ENCODE data around the gene TMEM44.
A peak's percentile ranks its signal among the peaks of the same experiment; 100 is the strongest.

TMEM44 gene

GRCh38 chr3:194575484-194576210 is 57.6 kb downstream of the TMEM44 start:
- no peak for DNase-seq

GRCh38 chr3:194574639-194575483 is 58.4 kb downstream of the TMEM44 start:
- DNase-seq, result no peak

GRCh38 chr3:194573680-194574437 is 59.4 kb downstream of the TMEM44 start:
- peak; percentile 41 for DNase-seq

- DNase-seq, result no peak
Measured at GRCh38 chr3:194572944-194573491, 60.2 kb downstream of the TMEM44 start.

GRCh38 chr3:194572143-194572789 is 61.0 kb downstream of the TMEM44 start:
- DNase-seq, result no peak

GRCh38 chr3:194571491-194572142 is 61.6 kb downstream of the TMEM44 start:
- DNase-seq, result no peak

DNA sequence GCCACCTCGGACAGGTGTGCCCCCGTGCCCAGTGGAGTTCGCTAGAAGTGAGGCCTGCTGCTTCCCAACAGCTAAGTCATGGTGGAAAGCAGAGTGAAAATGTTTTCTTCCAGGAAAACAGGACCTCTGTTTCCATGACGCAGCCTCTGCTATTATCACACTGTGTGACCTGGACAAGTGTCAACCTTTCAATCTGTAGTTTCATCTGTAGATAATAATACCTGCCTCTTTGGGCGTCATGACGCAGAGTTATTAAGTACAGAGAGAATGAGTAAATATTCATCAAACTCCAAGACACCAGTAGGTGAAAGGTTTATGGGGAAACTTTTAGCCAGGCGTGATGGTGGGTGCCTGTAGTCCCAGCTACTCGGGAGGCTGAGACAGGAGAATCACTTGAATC is 62.3 kb downstream of the TMEM44 start:
- no peak for DNase-seq

DNA sequence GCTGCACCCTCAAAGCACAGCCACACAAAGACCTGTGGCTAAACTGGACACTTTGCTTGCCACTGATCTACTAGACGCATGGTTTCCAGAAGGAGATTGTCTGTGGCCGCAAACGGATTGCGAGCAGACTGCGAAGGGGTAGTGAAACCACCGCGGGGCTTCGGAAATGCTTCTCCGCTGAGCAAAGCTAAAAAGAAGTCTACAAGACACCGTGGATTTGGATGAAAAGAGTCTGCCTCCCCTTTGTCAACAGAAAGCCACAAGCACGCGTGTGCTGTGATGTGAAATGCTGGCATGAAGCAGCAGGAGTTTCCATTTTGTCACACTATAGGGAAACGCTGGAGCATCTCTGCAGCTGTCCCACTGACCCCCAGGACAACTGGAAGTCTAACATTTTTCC is 63.0 kb downstream of the TMEM44 start:
- no peak for DNase-seq

DNA sequence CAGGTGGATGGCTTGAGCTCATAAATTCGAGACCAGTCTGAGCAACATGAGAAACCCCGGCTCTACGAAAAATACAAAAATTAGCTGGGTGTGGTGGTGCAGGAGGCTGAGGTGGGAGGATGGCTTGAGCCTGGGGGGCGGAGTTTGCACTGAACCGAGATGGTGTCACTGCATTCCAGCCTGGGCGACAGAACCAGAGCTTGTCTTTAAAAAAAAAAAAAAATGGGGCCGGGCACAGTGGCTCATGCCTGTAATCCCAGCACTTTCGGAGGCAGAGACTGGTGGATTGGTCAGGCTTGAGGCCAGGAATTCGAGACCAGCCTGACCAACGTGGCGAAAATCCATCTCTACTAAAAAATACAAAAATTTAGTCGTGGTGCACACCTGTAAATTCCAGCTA is 64.0 kb downstream of the TMEM44 start:
- no peak for DNase-seq

- no peak for DNase-seq
Measured at GRCh38 chr3:194565597-194566190, 67.5 kb downstream of the TMEM44 start.

- no peak for DNase-seq
Measured at GRCh38 chr3:194562986-194563385, 70.2 kb downstream of the TMEM44 start.

DNA sequence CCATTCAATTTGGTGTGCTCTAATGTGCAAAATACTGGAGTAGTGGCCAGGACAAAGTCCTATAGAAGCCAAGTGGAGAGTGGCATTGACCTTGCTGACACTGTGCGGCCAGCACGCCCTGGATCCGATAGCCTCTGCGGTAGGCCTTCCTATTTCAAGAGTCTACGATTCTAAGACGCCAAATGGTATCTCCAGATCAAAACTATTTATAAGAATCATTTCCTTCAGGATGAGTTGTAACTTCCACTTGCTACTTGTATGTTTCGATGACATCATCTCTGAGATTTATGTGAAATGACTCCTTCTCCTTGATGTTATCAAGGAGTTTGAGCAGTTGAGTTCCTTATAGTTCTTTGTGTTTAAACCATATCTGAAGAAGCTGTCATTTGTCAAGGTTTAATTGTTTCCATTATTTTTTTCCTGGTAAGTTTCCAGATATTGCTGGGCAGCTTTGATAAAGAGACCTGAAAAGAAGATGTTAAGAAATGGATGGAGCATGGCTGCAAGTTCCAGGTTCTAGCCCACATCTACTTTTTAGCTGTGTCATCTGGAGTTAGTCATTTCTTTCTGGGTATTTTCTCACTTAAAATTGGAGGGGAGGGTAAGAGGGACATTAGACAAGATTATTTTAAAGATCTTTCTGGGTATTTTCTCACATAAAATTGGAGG is 71.8 kb downstream of the TMEM44 start:
- DNase-seq, result no peak

DNA sequence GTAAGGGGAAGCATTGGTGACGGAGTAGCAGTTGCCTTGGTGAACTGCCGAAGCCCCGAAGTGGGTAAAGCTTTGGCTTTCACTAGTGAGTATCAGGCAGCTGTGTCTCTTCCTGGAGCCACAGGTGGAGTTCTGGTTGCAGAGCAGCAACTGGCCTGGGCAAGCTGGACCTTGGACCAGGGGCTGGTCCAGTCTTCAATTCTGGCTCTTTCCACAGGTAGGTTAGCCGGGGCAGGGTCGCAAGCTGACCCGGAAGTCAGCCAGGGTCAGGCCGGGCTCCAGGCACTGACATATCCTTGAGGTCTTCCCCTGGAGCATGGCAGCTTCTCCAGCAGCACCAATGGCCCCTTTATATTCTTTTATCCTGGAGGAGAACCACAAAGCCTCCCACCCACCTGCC is 73.2 kb downstream of the TMEM44 start:
- no peak for DNase-seq

DNA sequence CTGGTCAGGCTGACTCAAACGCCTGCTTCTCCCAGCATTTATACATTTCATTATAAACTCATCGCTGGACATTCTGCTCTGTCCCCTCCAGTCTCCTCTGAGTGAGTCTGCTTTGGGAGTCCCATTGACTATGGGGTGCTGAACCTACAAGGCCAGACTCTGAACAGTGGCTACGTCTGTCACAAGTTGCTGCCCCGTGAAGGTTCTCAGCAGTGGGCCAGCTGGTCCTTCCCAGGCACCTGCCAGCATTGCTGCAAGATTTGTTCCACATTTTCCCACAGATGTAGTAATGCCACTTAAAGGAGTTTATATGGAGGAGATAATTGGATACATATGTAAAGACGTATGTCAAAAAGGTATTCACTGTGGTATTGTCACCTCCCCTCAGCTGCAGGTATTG is 73.7 kb downstream of the TMEM44 start:
- no peak for DNase-seq

GRCh38 chr3:194556086-194557056 is 76.8 kb downstream of the TMEM44 start:
- DNase-seq, result no peak

- no peak for DNase-seq
Measured at GRCh38 chr3:194555175-194556062, 77.8 kb downstream of the TMEM44 start.

DNA sequence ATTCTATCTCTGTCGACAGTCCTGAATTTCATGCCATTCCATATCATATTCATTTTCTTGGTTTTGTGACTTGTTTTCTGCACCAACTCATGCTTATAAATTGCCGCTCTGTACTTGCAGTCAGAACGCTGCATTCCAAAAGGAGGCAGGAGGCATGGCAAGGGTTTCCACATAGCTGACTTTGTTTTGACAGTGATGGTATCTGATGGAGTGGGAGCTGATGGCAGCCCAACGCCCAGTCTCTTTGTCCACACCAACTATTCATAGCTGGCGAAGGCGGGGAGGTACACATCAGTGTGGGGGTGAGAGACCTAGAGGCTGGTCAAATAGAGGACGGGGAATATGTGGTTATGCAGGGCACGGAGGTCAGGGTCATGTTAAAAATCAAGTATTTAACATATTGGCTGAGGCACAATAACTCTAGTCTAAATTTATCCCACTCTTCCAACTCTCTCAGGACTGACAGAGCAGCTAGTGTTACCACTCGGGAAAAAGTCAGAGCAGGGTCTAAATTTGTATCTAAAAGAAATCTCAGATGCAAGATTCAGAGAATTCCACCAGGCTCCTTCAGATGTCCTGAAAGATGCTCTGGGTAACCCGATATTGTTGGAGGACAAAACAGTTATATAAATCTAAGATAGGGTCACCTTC is 78.6 kb downstream of the TMEM44 start:
- DNase-seq, result no peak

DNA sequence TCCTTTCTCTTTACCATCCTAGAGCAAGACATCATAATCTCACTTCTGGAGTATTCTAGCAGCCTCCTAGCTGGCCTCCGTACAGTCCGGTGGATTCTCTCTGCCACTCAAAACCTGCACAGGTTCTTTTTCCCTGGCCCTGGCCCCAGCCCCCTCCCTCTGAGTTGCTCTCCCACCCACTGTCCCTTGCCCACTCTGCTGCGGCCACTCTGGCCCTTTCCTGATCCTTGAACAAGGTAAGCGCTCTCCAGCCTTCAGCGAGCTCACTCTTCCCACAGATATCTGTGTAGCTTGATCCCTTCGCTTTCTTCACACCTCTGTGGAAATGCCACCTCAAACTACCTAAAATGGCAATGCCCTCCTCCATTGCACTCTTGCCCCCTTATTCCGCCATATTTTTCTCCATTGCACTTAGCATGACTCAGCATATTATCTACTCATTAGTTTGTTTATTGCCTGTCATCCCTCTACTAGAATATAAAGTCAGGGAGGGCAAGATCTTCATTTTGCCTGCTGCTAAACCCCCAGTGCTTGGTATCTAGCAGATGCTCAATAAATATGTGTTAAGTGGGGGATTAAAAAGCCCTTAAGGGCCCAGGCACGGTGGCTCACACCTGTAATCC is 80.8 kb downstream of the TMEM44 start:
- no peak for DNase-seq

Measured in NCI-H1092 treated with DMSO at 0.1 percent for 48 hours (cell line).